ENCODE measurements around the gene PTK7.

PTK7 gene

DNA sequence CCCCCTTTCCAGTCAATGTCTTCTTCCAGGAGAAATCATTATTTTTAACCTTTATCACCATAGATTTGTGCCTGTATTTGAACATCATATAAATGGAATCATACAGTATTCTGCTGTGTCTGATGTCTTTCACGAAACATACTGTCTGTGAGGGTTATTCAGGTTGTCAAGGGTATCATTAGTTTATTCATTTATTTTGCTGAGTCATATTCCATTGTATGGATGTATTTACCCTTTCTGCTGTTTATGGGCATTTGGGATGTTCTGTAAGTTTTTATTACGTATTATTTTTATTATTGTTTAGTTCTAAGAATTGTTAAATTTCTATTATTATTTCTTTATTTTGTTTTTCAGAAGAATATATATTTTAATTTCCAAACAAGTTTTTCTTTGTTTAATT lies 131.2 kb downstream of the PTK7 start:
- no peak for DNase-seq (ENCODE audit: low read depth)

Data from amniotic epithelial cell (primary cell).